GM12874 (cell line): ENCODE results near the gene MSH2.

ENCODE experiments used
- TF ChIP-seq, protein P1 (sequence below): IDR thresholded peaks from 2 replicates; pipeline ENCODE4 v1.5.1; 2011; ENCODE audit warnings: low read depth, mild to moderate bottlenecking, control low read depth, low read length, moderate library complexity; ENCODE audit not compliant: insufficient read depth

The MSH2 gene

DNA sequence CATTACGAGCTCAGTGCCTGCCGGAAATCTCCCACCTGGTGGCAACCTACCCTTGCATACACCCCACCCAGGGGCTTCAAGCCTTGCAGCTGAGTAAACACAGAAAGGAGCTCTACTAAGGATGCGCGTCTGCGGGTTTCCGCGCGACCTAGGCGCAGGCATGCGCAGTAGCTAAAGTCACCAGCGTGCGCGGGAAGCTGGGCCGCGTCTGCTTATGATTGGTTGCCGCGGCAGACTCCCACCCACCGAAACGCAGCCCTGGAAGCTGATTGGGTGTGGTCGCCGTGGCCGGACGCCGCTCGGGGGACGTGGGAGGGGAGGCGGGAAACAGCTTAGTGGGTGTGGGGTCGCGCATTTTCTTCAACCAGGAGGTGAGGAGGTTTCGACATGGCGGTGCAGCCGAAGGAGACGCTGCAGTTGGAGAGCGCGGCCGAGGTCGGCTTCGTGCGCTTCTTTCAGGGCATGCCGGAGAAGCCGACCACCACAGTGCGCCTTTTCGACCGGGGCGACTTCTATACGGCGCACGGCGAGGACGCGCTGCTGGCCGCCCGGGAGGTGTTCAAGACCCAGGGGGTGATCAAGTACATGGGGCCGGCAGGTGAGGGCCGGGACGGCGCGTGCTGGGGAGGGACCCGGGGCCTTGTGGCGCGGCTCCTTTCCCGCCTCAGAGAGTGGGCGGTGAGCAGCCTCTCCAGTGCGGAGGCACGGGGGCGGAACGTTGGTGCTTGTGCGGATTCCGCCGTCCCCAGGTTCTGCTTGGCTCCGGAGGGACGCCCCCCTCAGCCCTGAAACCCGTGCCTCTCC lies at the start of gene MSH2:
TSS of gene MSH2 (plus strand) at position 352 of the 804 bp plus-strand sequence. CDS start at position 388, 36 bp downstream.
- TF ChIP-seq, protein P1, sequence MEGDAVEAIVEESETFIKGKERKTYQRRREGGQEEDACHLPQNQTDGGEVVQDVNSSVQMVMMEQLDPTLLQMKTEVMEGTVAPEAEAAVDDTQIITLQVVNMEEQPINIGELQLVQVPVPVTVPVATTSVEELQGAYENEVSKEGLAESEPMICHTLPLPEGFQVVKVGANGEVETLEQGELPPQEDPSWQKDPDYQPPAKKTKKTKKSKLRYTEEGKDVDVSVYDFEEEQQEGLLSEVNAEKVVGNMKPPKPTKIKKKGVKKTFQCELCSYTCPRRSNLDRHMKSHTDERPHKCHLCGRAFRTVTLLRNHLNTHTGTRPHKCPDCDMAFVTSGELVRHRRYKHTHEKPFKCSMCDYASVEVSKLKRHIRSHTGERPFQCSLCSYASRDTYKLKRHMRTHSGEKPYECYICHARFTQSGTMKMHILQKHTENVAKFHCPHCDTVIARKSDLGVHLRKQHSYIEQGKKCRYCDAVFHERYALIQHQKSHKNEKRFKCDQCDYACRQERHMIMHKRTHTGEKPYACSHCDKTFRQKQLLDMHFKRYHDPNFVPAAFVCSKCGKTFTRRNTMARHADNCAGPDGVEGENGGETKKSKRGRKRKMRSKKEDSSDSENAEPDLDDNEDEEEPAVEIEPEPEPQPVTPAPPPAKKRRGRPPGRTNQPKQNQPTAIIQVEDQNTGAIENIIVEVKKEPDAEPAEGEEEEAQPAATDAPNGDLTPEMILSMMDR: no peak

DNA sequence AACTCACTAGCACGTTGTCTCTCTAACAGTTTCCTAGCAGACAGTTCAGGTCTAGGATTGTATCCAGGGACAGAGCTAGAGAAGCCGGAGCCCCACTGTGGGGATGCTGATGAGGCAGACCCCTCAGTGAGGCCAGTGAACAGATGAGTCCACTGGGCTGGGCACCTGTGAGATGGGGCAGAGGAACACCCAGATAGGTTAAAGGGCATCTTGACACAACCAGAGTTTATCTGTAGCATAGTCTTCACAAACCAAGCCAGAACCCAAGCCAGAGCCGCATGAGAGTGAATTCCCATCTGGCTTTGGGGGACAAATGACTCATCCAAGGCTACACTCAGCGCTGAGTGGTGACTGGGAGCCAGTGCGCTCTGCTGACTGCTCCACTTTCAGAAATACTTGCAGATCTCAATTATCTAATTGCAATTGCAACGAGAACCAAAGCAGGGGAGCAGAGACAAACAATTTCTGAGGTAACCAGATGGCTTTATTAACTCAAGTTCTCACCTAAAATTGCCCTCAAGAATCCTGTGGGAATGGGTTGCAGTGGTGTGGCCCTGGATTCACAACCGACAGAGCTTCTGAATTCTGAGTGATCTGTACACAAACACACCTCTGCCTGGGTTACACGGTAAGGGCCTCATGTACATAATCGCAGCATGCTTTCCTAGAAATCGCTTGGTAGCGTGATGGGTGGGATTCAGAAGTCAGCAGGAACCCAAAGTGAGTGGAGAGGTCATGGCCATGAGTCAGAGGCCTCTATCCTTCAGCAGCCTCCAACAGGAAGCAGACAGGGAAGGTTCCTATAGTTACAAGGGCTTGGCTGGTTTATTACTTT lies 48.7 kb upstream of the MSH2 start:
- TF ChIP-seq, protein P1: no peak

DNA sequence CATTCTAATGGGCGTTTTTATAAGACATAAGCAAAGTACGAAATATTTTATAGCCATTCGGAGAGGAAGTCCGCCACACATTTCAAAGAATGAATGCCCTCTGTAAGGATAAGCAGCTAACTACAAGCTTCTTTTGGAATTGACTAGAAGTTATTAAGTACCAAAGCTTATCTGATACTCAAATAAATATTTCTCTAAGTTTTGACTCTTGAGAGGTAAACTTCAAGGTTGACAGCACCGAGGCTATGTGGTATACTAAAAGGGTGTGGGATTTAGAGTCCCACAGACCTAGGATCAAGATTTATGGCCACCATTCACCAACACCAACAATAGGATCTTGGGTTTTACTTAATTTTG lies 48.1 kb upstream of the MSH2 start:
- TF ChIP-seq, protein P1: no peak

DNA sequence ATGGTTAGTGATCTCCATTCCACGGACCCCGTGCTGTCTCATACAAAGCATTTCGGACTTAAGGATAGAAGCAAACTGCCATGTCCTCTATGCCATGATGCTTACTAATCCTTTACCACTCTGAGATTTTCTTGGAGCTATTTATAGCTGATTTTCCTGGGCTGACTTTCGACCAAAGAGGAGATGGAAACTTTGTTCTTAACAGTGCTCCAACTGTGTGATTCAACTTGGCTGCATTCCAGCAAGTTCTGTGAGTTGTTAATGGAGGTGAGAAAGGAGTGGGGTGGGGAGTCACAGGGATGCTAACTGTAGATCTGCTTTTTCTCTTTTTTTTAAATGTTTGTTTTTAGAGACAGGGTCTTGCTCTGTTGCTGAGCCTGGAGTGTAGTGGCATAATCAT lies 45.5 kb upstream of the MSH2 start:
- TF ChIP-seq, protein P1: no peak

DNA sequence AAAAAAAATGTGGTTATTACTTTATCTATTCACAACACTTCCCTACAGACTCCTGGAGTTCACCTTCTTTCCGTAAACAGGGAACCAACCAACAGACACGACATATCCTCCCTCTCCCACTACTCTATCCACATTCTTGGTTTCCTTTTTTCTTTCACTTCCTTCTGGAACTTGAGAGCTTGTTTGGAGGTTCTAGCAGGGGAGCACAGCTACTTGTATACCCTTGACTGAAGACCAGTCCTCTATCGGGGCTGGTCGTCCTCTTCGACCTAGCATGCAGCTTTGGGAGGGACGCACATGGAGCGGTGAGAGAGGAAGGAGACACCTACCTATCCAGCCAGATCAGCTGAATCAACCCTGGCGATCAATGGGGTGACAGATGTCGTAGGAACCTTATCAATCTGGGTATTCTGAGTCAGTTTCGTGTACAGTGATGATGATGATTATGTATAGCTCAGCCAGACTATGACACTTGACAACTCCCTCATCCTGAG lies 43.5 kb upstream of the MSH2 start:
- TF ChIP-seq, protein P1: no peak

DNA sequence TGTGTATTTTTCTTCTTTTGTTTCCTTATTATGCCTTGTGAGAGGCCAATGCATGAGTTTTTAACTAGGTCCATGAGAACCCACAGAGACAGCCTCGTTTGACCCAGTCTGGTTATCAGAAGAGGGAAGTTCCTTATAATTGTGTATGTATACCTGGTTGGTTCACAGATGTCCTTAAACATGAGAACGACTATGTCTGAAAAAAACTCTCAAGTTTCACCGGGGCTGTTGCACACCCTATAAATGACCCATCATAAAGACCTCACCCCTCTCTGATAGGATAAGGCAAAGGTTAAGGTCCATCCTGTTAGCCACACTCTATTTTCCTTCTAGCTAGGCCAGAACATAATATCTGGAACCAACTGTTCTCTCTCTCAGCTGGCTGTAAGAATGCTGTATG lies 42.7 kb upstream of the MSH2 start:
- TF ChIP-seq, protein P1: no peak

DNA sequence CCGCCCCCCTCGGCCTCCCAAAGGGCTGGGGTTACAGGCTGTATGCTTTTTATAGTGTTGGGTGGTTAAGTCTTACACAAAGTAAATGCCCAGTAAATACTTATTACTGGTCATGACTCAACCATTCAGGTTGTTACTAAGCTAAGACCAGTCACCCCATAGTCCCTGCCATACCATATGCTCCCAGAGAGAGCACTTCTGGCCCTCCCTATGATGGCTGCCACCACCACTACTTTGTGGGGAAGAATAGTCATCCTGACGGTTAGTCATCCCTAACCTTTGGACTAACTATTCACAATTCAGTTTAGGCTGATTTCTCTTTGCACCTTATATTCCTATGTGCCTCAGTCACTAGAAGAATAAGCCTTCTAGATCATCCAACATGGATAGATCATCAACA lies 42.0 kb upstream of the MSH2 start:
- TF ChIP-seq, protein P1: no peak
